PC-9 (cell line): ENCODE measurements around the gene ZNF169.

ENCODE experiments used
- EZH2 ChIP-seq: fragments of 200-600 bp; sonication (generic); IDR thresholded peaks from 2 replicates; pipeline ENCODE4 v1.8.0; 2017; ENCODE audit warnings: antibody characterized with exemption, low read depth
- TF ChIP-seq, protein P1 (sequence below): fragments of 200-600 bp; sonication (generic); conservative IDR thresholded peaks from 2 replicates; pipeline ENCODE4 v1.6.1; 2017; ENCODE audit warnings: mixed run types, antibody characterized with exemption, mild to moderate bottlenecking, moderate library complexity

DNA sequence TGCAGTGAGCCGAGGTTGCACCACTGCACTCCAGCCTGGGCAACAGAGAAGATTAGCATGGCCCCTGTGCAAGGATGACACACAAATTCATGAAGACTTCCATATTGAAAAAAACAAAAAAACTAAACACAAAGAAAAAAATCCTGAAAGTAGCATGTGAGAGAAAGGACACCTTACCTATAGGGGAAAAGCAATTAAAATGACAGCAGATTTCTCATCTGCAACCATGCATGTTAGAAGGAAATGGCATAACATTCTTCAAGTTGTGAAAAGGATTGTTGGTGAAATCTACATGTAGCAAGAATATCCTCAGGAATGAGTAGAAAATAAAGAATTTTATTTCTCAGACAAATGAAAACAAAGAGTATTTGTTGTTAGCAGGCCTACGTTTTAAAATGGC, 13.4 kb upstream of the ZNF169 start:
- TF ChIP-seq, protein P1, sequence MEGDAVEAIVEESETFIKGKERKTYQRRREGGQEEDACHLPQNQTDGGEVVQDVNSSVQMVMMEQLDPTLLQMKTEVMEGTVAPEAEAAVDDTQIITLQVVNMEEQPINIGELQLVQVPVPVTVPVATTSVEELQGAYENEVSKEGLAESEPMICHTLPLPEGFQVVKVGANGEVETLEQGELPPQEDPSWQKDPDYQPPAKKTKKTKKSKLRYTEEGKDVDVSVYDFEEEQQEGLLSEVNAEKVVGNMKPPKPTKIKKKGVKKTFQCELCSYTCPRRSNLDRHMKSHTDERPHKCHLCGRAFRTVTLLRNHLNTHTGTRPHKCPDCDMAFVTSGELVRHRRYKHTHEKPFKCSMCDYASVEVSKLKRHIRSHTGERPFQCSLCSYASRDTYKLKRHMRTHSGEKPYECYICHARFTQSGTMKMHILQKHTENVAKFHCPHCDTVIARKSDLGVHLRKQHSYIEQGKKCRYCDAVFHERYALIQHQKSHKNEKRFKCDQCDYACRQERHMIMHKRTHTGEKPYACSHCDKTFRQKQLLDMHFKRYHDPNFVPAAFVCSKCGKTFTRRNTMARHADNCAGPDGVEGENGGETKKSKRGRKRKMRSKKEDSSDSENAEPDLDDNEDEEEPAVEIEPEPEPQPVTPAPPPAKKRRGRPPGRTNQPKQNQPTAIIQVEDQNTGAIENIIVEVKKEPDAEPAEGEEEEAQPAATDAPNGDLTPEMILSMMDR, result no peak
- TF ChIP-seq EZH2, result no peak
